IMR-90 (cell line): ENCODE results near the gene LRIG1. TPM values are rescaled to one million over a fixed set of nuclear protein-coding genes. Genes with fewer than 3 reads are reported as not detected.

Experiments used
- ATAC-seq: fragments of 200-7000 bp; cut with Tn5 transposase; 2 replicates; pipeline ENCODE4 v1.9.1; 2020; ENCODE audit warnings: low read depth, mild to moderate bottlenecking, moderate library complexity
- BruUV-seq: library from RNA; stranded (reverse); fragments of 400-500 nt; replicated peaks from 2 replicates; lab custom pipeline; 2021; lab: Mats Ljungman, UMichigan
- CTCF ChIA-PET: fragments of 300-600 bp; formaldehyde crosslinking; extraction: SDS; loops from one replicate; lab custom pipeline; 2021; ENCODE audit warnings: antibody characterized with exemption; lab: Yijun Ruan, JAX
- POLR2A ChIA-PET: fragments of 300-600 bp; sonication (Branson Sonifier 250); formaldehyde crosslinking; loops from one replicate; lab custom pipeline; 2022; ENCODE audit warnings: antibody characterized with exemption; ENCODE audit not compliant: unreplicated experiment; lab: Charles Lee
- DNase-seq: peaks from one replicate; pipeline ENCODE4 v3.0.0; 2013
- H2AFZ ChIP-seq: replicated peaks from 2 replicates; pipeline ENCODE3; 2013; ENCODE audit warnings: low read length, mild to moderate bottlenecking; ENCODE audit not compliant: poor library complexity
- H2AK5ac ChIP-seq: 2 replicates; pipeline ENCODE4 v1.6.1; 2013; ENCODE audit warnings: low read depth, low read length, inconsistent platforms
- H2AK9ac ChIP-seq: replicated peaks from 2 replicates; pipeline ENCODE3; 2013; ENCODE audit warnings: mild to moderate bottlenecking, low read depth, low read length, moderate library complexity; ENCODE audit not compliant: poor library complexity
- H2BK120ac ChIP-seq: 2 replicates; pipeline ENCODE4 v1.6.1; 2013; ENCODE audit warnings: low read depth, low read length, inconsistent platforms
- H2BK15ac ChIP-seq: 3 replicates; pipeline ENCODE4 v1.6.1; 2013; ENCODE audit warnings: low read depth, low read length, inconsistent platforms
- H2BK20ac ChIP-seq: 2 replicates; pipeline ENCODE4 v1.6.1; 2013; ENCODE audit warnings: low read depth, mild to moderate bottlenecking, inconsistent platforms, low read length, moderate library complexity
- H2BK5ac ChIP-seq: 2 replicates; pipeline ENCODE4 v1.6.1; 2013; ENCODE audit warnings: mild to moderate bottlenecking, low read depth, low read length, inconsistent platforms; ENCODE audit not compliant: poor library complexity, severe bottlenecking
- H3K14ac ChIP-seq: replicated peaks from 2 replicates; pipeline ENCODE4 v1.6.1; 2013; ENCODE audit warnings: low read depth, low read length, inconsistent platforms
- H3K18ac ChIP-seq: 2 replicates; pipeline ENCODE4 v1.6.1; 2013; ENCODE audit warnings: low read depth, low read length, control low read depth
- H3K23ac ChIP-seq: 2 replicates; pipeline ENCODE4 v1.6.1; 2013; ENCODE audit warnings: low read depth, low read length, inconsistent platforms
- H3K27ac ChIP-seq: 2 replicates; pipeline ENCODE4 v1.5.1; 2013; ENCODE audit warnings: mild to moderate bottlenecking, control low read depth, low read length; ENCODE audit not compliant: insufficient read depth
- H3K27me3 ChIP-seq: 2 replicates; pipeline ENCODE4 v1.6.1; 2013; ENCODE audit warnings: low read length; ENCODE audit not compliant: control insufficient read depth, insufficient read depth
- H3K36me3 ChIP-seq: 2 replicates; pipeline ENCODE4 v1.6.1; 2013; ENCODE audit warnings: low read length, mixed read lengths; ENCODE audit not compliant: control insufficient read depth, insufficient read depth
- H3K4ac ChIP-seq: 2 replicates; pipeline ENCODE4 v1.6.1; 2013; ENCODE audit warnings: low read depth, low read length, inconsistent platforms
- H3K4me1 ChIP-seq: 2 replicates; pipeline ENCODE4 v1.6.1; 2013; ENCODE audit warnings: low read length, mixed read lengths; ENCODE audit not compliant: control insufficient read depth, insufficient read depth
- H3K4me2 ChIP-seq: 2 replicates; pipeline ENCODE4 v1.6.1; 2013; ENCODE audit warnings: low read depth, mild to moderate bottlenecking, control low read depth, low read length, moderate library complexity
- H3K4me3 ChIP-seq: 2 replicates; pipeline ENCODE4 v1.5.1; 2013; ENCODE audit warnings: low read depth, mild to moderate bottlenecking, control low read depth, low read length, moderate library complexity; ENCODE audit not compliant: insufficient read depth
- H3K56ac ChIP-seq: 2 replicates; pipeline ENCODE4 v1.6.1; 2013; ENCODE audit warnings: low read length, inconsistent platforms; ENCODE audit not compliant: insufficient read depth; ENCODE audit errors: extremely low read depth
- H3K79me1 ChIP-seq, 2 experiments: 2 replicates each; pipeline ENCODE4 v1.6.1; 2013; ENCODE audit warnings: low read length in 2 of 2, inconsistent platforms in 1 of 2, low read depth in 1 of 2
- H3K9ac ChIP-seq: 2 replicates; pipeline ENCODE4 v1.6.1; 2013; ENCODE audit warnings: low read depth, low read length, control low read depth
- H3K9me1 ChIP-seq: 2 replicates; pipeline ENCODE4 v1.6.1; 2013; ENCODE audit warnings: low read length, inconsistent platforms; ENCODE audit not compliant: insufficient read depth
- H3K9me3 ChIP-seq: 2 replicates; pipeline ENCODE4 v1.6.1; 2013; ENCODE audit warnings: low read length; ENCODE audit not compliant: control insufficient read depth, insufficient read depth
- H4K20me1 ChIP-seq: 2 replicates; pipeline ENCODE4 v1.6.1; 2013; ENCODE audit warnings: low read length, inconsistent platforms; ENCODE audit not compliant: insufficient read depth
- H4K5ac ChIP-seq: 2 replicates; pipeline ENCODE4 v1.6.1; 2013; ENCODE audit warnings: mild to moderate bottlenecking, low read depth, low read length, control low read depth
- H4K8ac ChIP-seq, 2 experiments: 2 replicates each; pipeline ENCODE4 v1.6.1; 2013; ENCODE audit warnings: low read depth in 2 of 2, low read length in 2 of 2, control low read depth in 1 of 2, inconsistent platforms in 1 of 2
- H4K91ac ChIP-seq: 2 replicates; pipeline ENCODE4 v1.6.1; 2013; ENCODE audit warnings: low read depth, low read length, inconsistent platforms; ENCODE audit not compliant: insufficient read depth
- CEBPB ChIP-seq: IDR thresholded peaks from 2 replicates; pipeline ENCODE4 v1.6.1; 2012; ENCODE audit warnings: low read depth, low read length, improper control_type of control experiment
- NFE2L2 ChIP-seq: fragments of 150-350 bp; IDR thresholded peaks from 2 replicates; pipeline ENCODE4 v1.6.1; 2016; ENCODE audit warnings: low read depth, mild to moderate bottlenecking, low read length
- WGBS, 2 experiments: methylation state at CpG; one replicate each; pipeline versions ENCODE4 v1.1.5 to v1.1.7; 2013; ENCODE audit warnings: missing lambda C conversion rate in 2 of 2; ENCODE audit not compliant: insufficient read length in 1 of 2; ENCODE audit errors: extremely low coverage in 2 of 2; 5-methylcytosine and 5-hydroxymethylcytosine counted together
- dilution Hi-C: fragments of 300-500 bp; cut with HindIII; formaldehyde crosslinking; loops from one replicate; pipeline ENCODE4 v1.14.3; 2018; ENCODE audit warnings: low sequenced_read_pairs; ENCODE audit not compliant: unreplicated experiment
- in situ Hi-C: fragments of 300-500 bp; cut with MboI; formaldehyde crosslinking; loops from 3 replicates; pipeline ENCODE4 v1.14.3; 2019; ENCODE audit warnings: low sequenced_read_pairs, inconsistent platforms, mixed read lengths
- intact Hi-C: fragments of 100-400 bp; cut with micrococcal nuclease; formaldehyde crosslinking; loops from 2 replicates; pipeline ENCODE4 v1.10.0; 2022
- polyA plus RNA-seq, 3 experiments: library from polyadenylated mRNA; depleted of rRNA; stranded (reverse); fragments of >200 nt; gene quantifications; 2 replicates each; pipeline ENCODE4 v1.2.3, GENCODE V29; 2012; ENCODE audit warnings: low replicate concordance in 1 of 3
- total RNA-seq: library from RNA; depleted of rRNA; stranded (reverse); fragments of >200 nt; gene quantifications from 2 replicates; pipeline ENCODE4 v1.2.3, GENCODE V29; 2012
- TF ChIP-seq, protein P1 (sequence below): conservative IDR thresholded peaks from 2 replicates; pipeline ENCODE4 v1.5.1; 2012; ENCODE audit warnings: mild to moderate bottlenecking, low read depth, low read length, improper control_type of control experiment

LRIG1 gene
- total and polyA plus RNA-seq, 2 of the 4 experiments (the other 2 are of a cell fraction) = 62.8 to 87.8 TPM

DNA sequence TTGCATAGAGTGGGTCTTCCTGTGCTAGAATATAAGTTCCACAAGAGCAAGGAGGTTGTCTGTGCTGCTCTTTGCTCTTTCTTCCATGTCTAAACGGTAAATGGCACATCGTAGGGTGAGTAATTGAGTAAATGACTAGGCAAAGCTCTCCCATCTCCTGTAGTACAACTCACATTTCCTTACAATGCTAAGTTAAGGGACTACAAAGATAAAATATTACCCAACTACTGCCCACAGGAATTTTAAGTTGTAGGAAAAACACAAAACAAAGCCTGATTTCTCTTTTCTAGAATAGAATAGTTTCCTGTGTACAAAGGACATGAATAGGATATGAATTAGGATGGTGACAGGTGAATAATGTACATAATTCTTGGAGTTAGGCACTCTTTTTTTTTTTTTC, 19.9 kb upstream of the LRIG1 start:
- ChIA-PET CTCF (no interaction called here), POLR2A (no interaction called here)
- Histone ChIP-seq H3K4me1 (no peaks in the 10 kb centered on the region; the same call in 1 of the 2 replicates), H2BK5ac (no peak overlapping the region), H3K9ac (no peak overlapping the region), H2BK15ac (no peak overlapping the region), H4K5ac (no peak overlapping the region), H3K79me1 (no peaks in the 10 kb centered on the region), H3K23ac (no peak overlapping the region), H2AFZ (no peak overlapping the region), H3K9me3 (no peaks in the 10 kb centered on the region), H3K4me3 (no peak overlapping the region), H2AK9ac (no peak overlapping the region), H4K20me1 (no peaks in the 10 kb centered on the region), H3K27me3 (peaks cover 4% of the 10 kb centered on the region), H2BK120ac (no peak overlapping the region), H2AK5ac (no peak overlapping the region), H3K4me2 (no peak overlapping the region), H4K91ac (no peak overlapping the region), H2BK20ac (no peak overlapping the region), H4K8ac (no peak overlapping the region), H3K9me1 (no peaks in the 10 kb centered on the region), H3K14ac (no peak overlapping the region), H3K56ac (no peak overlapping the region), H3K4ac (no peak overlapping the region), H3K18ac (no peak overlapping the region), H3K36me3 (no peaks in the 10 kb centered on the region), H3K27ac (no peak overlapping the region)
- TF ChIP-seq CEBPB (peak; percentile 44; the same call in 1 of the 2 replicates), NFE2L2 (peak; percentile 38; the same call in 1 of the 2 replicates)
- TF ChIP-seq, protein P1, sequence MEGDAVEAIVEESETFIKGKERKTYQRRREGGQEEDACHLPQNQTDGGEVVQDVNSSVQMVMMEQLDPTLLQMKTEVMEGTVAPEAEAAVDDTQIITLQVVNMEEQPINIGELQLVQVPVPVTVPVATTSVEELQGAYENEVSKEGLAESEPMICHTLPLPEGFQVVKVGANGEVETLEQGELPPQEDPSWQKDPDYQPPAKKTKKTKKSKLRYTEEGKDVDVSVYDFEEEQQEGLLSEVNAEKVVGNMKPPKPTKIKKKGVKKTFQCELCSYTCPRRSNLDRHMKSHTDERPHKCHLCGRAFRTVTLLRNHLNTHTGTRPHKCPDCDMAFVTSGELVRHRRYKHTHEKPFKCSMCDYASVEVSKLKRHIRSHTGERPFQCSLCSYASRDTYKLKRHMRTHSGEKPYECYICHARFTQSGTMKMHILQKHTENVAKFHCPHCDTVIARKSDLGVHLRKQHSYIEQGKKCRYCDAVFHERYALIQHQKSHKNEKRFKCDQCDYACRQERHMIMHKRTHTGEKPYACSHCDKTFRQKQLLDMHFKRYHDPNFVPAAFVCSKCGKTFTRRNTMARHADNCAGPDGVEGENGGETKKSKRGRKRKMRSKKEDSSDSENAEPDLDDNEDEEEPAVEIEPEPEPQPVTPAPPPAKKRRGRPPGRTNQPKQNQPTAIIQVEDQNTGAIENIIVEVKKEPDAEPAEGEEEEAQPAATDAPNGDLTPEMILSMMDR = no peak
- ATAC-seq = peak; percentile 44; the same call in 1 of the 2 replicates
- in situ Hi-C loops (no loop called here), intact Hi-C loops (no loop called here), dilution Hi-C loops (no loop called here)
- no CpG with 5 or more reads among the region's 2 CpGs for WGBS, 2 experiments
- peak; percentile 64 for DNase-seq
- BruUV-seq = no TSS peak
